ENCODE measurements around the gene CCSER1. TPM values are rescaled to one million over a fixed set of nuclear protein-coding genes. Genes with fewer than 3 reads are reported as not detected.

Gene CCSER1
- total and polyA plus RNA-seq, 7 donors = 0.06 to 2.5 (median 0.30) TPM

- WGBS, 3 donors = 76 to 82% (median 77%) methylated on average over 5 of the region's 5 CpGs
- ATAC-seq = no peak
- intact Hi-C loops (cut with DNase I) = no loop called here
- no peak for TF ChIP-seq CTCF (IDR thresholded peaks at IDR 0.05)
- Histone ChIP-seq H3K4me3 (no peak overlapping the region), H3K36me3 (ENCODE audit: insufficient read depth in 1 of 2, low read depth in 1 of 2) (no peaks in the 10 kb centered on the region), H3K27me3 (ENCODE audit: insufficient read depth in 3 of 3, low read length in 2 of 3) (no peaks in the 10 kb centered on the region), H3K27ac (no peak overlapping the region), H3K9me3 (no peaks in the 10 kb centered on the region), H3K4me1 (no peaks in the 10 kb centered on the region)
- no peak for DNase-seq
These were observed 19.1 kb downstream of the CCSER1 start for GRCh38 chr4:90146306-90146705.

- no peak overlapping the region for H3K4me3 ChIP-seq
- WGBS, 3 donors = 81 to 98% (median 90%) methylated on average over 2 of the region's 2 CpGs
These were observed 21.5 kb downstream of the CCSER1 start for GRCh38 chr4:90148574-90149148.

DNA sequence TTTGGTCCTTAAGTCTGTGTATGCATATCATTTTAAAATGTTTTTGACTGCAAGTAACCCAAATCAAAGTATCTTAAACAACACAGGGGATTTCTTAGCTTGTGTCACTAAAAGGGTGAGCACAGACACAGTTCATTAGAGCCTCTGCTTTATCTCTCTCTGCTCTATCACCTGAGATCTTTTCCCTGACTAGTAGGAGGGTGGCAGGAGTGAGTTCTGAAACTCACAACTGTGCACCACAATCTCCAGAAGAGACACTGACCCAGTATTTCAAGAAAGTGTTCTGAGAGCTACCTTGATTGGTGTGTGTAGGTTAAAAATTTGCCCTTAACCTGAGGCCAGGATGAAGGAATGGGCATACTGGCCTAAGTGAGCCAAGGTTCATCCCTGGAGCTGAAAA is 24.8 kb downstream of the CCSER1 start:
- intact Hi-C loops (cut with DNase I) = no loop called here
- no peaks in the 10 kb centered on the region for H3K27me3 ChIP-seq (ENCODE audit: insufficient read depth in 3 of 3, low read length in 2 of 3)
- no peak overlapping the region for H3K4me3 ChIP-seq
- no peak for ATAC-seq
- H3K36me3 ChIP-seq (ENCODE audit: insufficient read depth in 1 of 2, low read depth in 1 of 2) = no peaks in the 10 kb centered on the region
- DNase-seq = no peak
- no peaks in the 10 kb centered on the region for H3K4me1 ChIP-seq
- H3K9me3 ChIP-seq = no peaks in the 10 kb centered on the region
- TF ChIP-seq CTCF (IDR thresholded peaks at IDR 0.05) = no peak
- no peak overlapping the region for H3K27ac ChIP-seq

More at GRCh38 chr4:90148574-90149148, 21.5 kb downstream of the CCSER1 start:
- no peaks in the 10 kb centered on the region for H3K9me3 ChIP-seq
- no peaks in the 10 kb centered on the region for H3K4me1 ChIP-seq
- H3K27ac ChIP-seq = no peak overlapping the region
- ATAC-seq (no peak), DNase-seq (no peak)
- no peaks in the 10 kb centered on the region for H3K27me3 ChIP-seq (ENCODE audit: insufficient read depth in 3 of 3, low read length in 2 of 3)
- no peaks in the 10 kb centered on the region for H3K36me3 ChIP-seq (ENCODE audit: insufficient read depth in 1 of 2, low read depth in 1 of 2)
- intact Hi-C loops (cut with DNase I) = no loop called here
- no peak for TF ChIP-seq CTCF (IDR thresholded peaks at IDR 0.05)

DNA sequence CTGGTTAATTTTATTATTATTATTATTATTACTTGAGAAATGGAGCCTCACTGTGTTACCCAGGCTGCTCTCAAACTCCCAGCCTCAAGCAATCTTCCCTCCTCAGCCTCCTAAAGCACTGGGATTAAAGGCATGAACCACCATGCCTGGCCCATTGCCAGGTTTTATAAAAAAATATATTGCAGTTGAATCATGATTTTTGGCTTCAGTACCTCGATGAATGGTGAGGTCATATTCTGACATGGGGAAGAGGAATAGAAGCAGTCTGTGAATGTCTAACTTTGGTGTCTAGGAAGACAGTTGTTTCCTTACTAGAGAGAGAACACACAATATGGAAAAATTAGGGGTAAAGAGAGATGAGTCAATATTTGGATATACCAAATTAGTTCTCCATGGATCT is 32.0 kb downstream of the CCSER1 start:
- Histone ChIP-seq H3K4me1 (no peaks in the 10 kb centered on the region), H3K36me3 (ENCODE audit: insufficient read depth in 1 of 2, low read depth in 1 of 2) (no peaks in the 10 kb centered on the region), H3K27me3 (ENCODE audit: insufficient read depth in 3 of 3, low read length in 2 of 3) (no peaks in the 10 kb centered on the region), H3K27ac (no peak overlapping the region), H3K4me3 (no peak overlapping the region), H3K9me3 (no peaks in the 10 kb centered on the region)
- DNase-seq (no peak), ATAC-seq (no peak)
- intact Hi-C loops (cut with DNase I) = no loop called here
- TF ChIP-seq CTCF (IDR thresholded peaks at IDR 0.05) = no peak
- 42 to 46% (median 45%) methylated on average over 1 of the region's 1 CpG for WGBS, 3 donors

- intact Hi-C loops (cut with DNase I) = no loop called here
- Histone ChIP-seq H3K27ac (no peak overlapping the region), H3K9me3 (no peaks in the 10 kb centered on the region), H3K4me3 (no peak overlapping the region), H3K4me1 (no peaks in the 10 kb centered on the region), H3K27me3 (ENCODE audit: insufficient read depth in 3 of 3, low read length in 2 of 3) (no peaks in the 10 kb centered on the region), H3K36me3 (ENCODE audit: insufficient read depth in 1 of 2, low read depth in 1 of 2) (no peaks in the 10 kb centered on the region)
- ATAC-seq (no peak), DNase-seq (no peak)
- TF ChIP-seq CTCF (IDR thresholded peaks at IDR 0.05) = no peak
- 14 to 48% (median 24%) methylated on average over 1 of the region's 1 CpG for WGBS, 3 donors
These were observed 32.9 kb downstream of the CCSER1 start for GRCh38 chr4:90160044-90160443.
